ENCODE results near the gene OR4D1. TPM values are rescaled to one million over a fixed set of nuclear protein-coding genes. Genes with fewer than 3 reads are reported as not detected.
A peak's percentile ranks its signal among the peaks of the same experiment; 100 is the strongest.

OR4D1 gene
- total and polyA plus RNA-seq, 2 of the 13 experiments (the other 11 are each of a cell fraction or from before 2014, with no cell fraction given) = not detected

- TF ChIP-seq HINFP (CRISPR knock-in tag; IDR thresholded peaks at IDR 0.05; ENCODE audit: low read depth) = 0 out of 2 replicates have a peak, but pooled peaks have one; percentile 34
- peak; percentile 35; the same call in 1 of the 2 replicates for TF ChIP-seq ZNF362 (CRISPR knock-in tag; IDR thresholded peaks at IDR 0.05; ENCODE audit: borderline replicate concordance)
- no peak for TF ChIP-seq PRMT3 (CRISPR knock-in tag; IDR thresholded peaks at IDR 0.05; ENCODE audit: borderline replicate concordance, low read depth)
- peak; percentile 28; the same call in 1 of the 2 replicates for TF ChIP-seq THRA (CRISPR knock-in tag; IDR thresholded peaks at IDR 0.05; ENCODE audit: borderline replicate concordance)
- TF ChIP-seq ZSCAN25 (CRISPR knock-in tag; IDR thresholded peaks at IDR 0.05) = 0 out of 2 replicates have a peak, but pooled peaks have one; percentile 31
- peak; percentile 51 for TF ChIP-seq ELF3 (CRISPR knock-in tag; IDR thresholded peaks at IDR 0.05)
- TF ChIP-seq HOMEZ (CRISPR knock-in tag; IDR thresholded peaks at IDR 0.05; ENCODE audit: low read depth) = no peak
- peak; percentile 51; the same call in 1 of the 2 replicates for TF ChIP-seq YEATS2 (CRISPR knock-in tag; IDR thresholded peaks at IDR 0.05; ENCODE audit: borderline replicate concordance)
- no peak for TF ChIP-seq SATB2 (CRISPR knock-in tag; IDR thresholded peaks at IDR 0.05)
- peak in 1 of 2 experiments; percentile 73; a peak in 1 of 4 replicates for TF ChIP-seq KLF16 (CRISPR knock-in tag; IDR thresholded peaks at IDR 0.05)
- peak; percentile 93 for TF ChIP-seq RAD21 (CRISPR knock-in tag; IDR thresholded peaks at IDR 0.05)
- TF ChIP-seq PAX8 (CRISPR knock-in tag; IDR thresholded peaks at IDR 0.05; ENCODE audit: borderline replicate concordance) = no peak
- no peak for TF ChIP-seq NCOR1 (IDR thresholded peaks at IDR 0.05; ENCODE audit: borderline replicate concordance, low read length)
- peak; percentile 45 to 56; a peak in 2 of 4 replicates for TF ChIP-seq HMGXB4 (CRISPR knock-in tag; IDR thresholded peaks at IDR 0.05; ENCODE audit: borderline replicate concordance in 1 of 2, low read depth in 1 of 2)
- TF ChIP-seq HMGXB3 (CRISPR knock-in tag; IDR thresholded peaks at IDR 0.05; ENCODE audit: borderline replicate concordance) = 0 out of 2 replicates have a peak, but pooled peaks have one; percentile 43
Measured at GRCh38 chr17:58112970-58113631, 35.1 kb upstream of the OR4D1 start (continued).

Data from HepG2 (cell line).